Activated CD4-positive, alpha-beta T cell treated with anti-CD3 and anti-CD28 coated beads for 48 hours (primary cell): ENCODE data around the gene CLBA1.
A peak's percentile ranks its signal among the peaks of the same experiment; 100 is the strongest.

Source experiments
- DNase-seq: peaks from one replicate; pipeline ENCODE4 v3.0.0-alpha.2; 2020

CLBA1 gene

GRCh38 chr14:105006831-105007592 lies 21.4 kb downstream of the CLBA1 start:
- DNase-seq = no peak

GRCh38 chr14:105007593-105008264 lies 22.1 kb downstream of the CLBA1 start:
- DNase-seq = no peak

- no peak for DNase-seq
These were observed 24.5 kb downstream of the CLBA1 start for GRCh38 chr14:105010106-105010505.

GRCh38 chr14:105010891-105011291 lies 25.3 kb downstream of the CLBA1 start:
- DNase-seq = no peak

GRCh38 chr14:105011312-105011990 lies 25.9 kb downstream of the CLBA1 start:
- DNase-seq = no peak

- no peak for DNase-seq
These were observed 26.8 kb downstream of the CLBA1 start for GRCh38 chr14:105012171-105012985.

- no peak for DNase-seq
These were observed 27.7 kb downstream of the CLBA1 start for GRCh38 chr14:105013150-105013785.

- no peak for DNase-seq
These were observed 28.4 kb downstream of the CLBA1 start for GRCh38 chr14:105014032-105014431.

GRCh38 chr14:105014631-105015030 lies 29.0 kb downstream of the CLBA1 start:
- DNase-seq = no peak

- DNase-seq = no peak
These were observed 29.7 kb downstream of the CLBA1 start for GRCh38 chr14:105015242-105015641.

GRCh38 chr14:105015905-105016304 lies 30.3 kb downstream of the CLBA1 start:
- no peak for DNase-seq

- no peak for DNase-seq
These were observed 32.8 kb downstream of the CLBA1 start for GRCh38 chr14:105018414-105018813.

GRCh38 chr14:105019861-105020814 lies 34.5 kb downstream of the CLBA1 start:
- peak; percentile 72 for DNase-seq

GRCh38 chr14:105020815-105021655 lies 35.4 kb downstream of the CLBA1 start, which contains the start of gene CDCA4:
Gene CDCA4, minus strand, starts transcription at chr14:105021083. Its CDS starts 9,154 bp downstream, at chr14:105011929.
- DNase-seq = peak; percentile 98

GRCh38 chr14:105021656-105022275 lies 36.2 kb downstream of the CLBA1 start:
- peak; percentile 61 for DNase-seq

GRCh38 chr14:105022276-105022670 lies 36.7 kb downstream of the CLBA1 start:
- DNase-seq = no peak

GRCh38 chr14:105023144-105023543 lies 37.6 kb downstream of the CLBA1 start:
- DNase-seq = no peak

GRCh38 chr14:105023791-105024480 lies 38.3 kb downstream of the CLBA1 start:
- DNase-seq = no peak

GRCh38 chr14:105025429-105025828 lies 39.8 kb downstream of the CLBA1 start:
- DNase-seq = no peak
